Spleen (tissue), 11 donors: Measurements from ENCODE around the gene POLR2B. TPM values are rescaled to one million over a fixed set of nuclear protein-coding genes. Genes with fewer than 3 reads are reported as not detected.

ENCODE experiments used
- DNase-seq: peaks from one replicate; pipeline ENCODE4 v3.0.0-alpha.2; 2020
- H3K27ac ChIP-seq, 8 donors: fragments of 200-600 bp; sonication (generic) in 7 of 8; 1 replicate in 4 of 8; 2 replicates in 4 of 8; pipeline versions ENCODE4 v1.5.0 to v1.8.0; 2016 to 2021; ENCODE audit warnings: inconsistent platforms in 4 of 8, mild to moderate bottlenecking in 4 of 8, moderate library complexity in 1 of 8
- H3K27me3 ChIP-seq, 7 donors: fragments of 200-600 bp; sonication (generic) in 6 of 7; replicated peaks in 1 of 7; 1 replicate in 4 of 7; 2 replicates in 3 of 7; pipeline versions ENCODE4 v1.5.0 to v1.8.0; 2016 to 2021; ENCODE audit warnings: inconsistent platforms in 3 of 7, mild to moderate bottlenecking in 1 of 7
- H3K36me3 ChIP-seq, 6 donors: fragments of 200-600 bp; sonication (generic) in 5 of 6; 1 replicate in 4 of 6; 2 replicates in 2 of 6; pipeline versions ENCODE4 v1.5.0 to v1.8.0; 2016 to 2021; ENCODE audit warnings: inconsistent platforms in 2 of 6
- H3K4me1 ChIP-seq, 6 donors: fragments of 200-600 bp; sonication (generic) in 5 of 6; 1 replicate in 3 of 6; 2 replicates in 3 of 6; pipeline versions ENCODE4 v1.5.0 to v1.8.0; 2016 to 2021; ENCODE audit warnings: inconsistent platforms in 3 of 6
- H3K4me3 ChIP-seq, 8 donors: fragments of 200-600 bp; sonication (generic) in 7 of 8; 1 replicate in 4 of 8; 2 replicates in 4 of 8; pipeline versions ENCODE4 v1.5.0 to v1.8.0; 2016 to 2021; ENCODE audit warnings: inconsistent platforms in 4 of 8, mild to moderate bottlenecking in 4 of 8, moderate library complexity in 2 of 8
- H3K9me3 ChIP-seq, 8 donors: fragments of 200-600 bp; sonication (generic) in 7 of 8; 1 replicate in 4 of 8; 2 replicates in 4 of 8; pipeline versions ENCODE4 v1.5.0 to v1.8.0; 2016 to 2021; ENCODE audit warnings: inconsistent platforms in 4 of 8
- POLR2A ChIP-seq, 3 donors: fragments of 450-650 bp; IDR thresholded peaks; one replicate each; pipeline ENCODE4 v1.5.1; 2017; ENCODE audit warnings: antibody characterized with exemption in 3 of 3, mild to moderate bottlenecking in 1 of 3
- POLR2AphosphoS5 ChIP-seq, 3 donors: sonication (generic); formaldehyde crosslinking; IDR thresholded peaks; one replicate each; pipeline ENCODE4 v1.5.1; 2017; ENCODE audit warnings: antibody characterized with exemption in 3 of 3
- WGBS, 5 donors: extraction: QIAGEN DNeasy Blood & Tissue Kit in 3 of 5; methylation state at CpG; one replicate each; pipeline versions ENCODE4 v1.1.5 to v1.1.7; 2013 to 2018; 5-methylcytosine and 5-hydroxymethylcytosine counted together
- intact Hi-C: fragments of 100-400 bp; cut with DNase I; formaldehyde crosslinking; loops from one replicate; pipeline ENCODE4 v1.15.0; 2023; ENCODE audit warnings: low total_unique reads
- polyA plus RNA-seq, 3 donors: library from polyadenylated mRNA; stranded (reverse); fragments of 200-250 nt; gene quantifications; one replicate each; pipeline ENCODE4 v1.2.1, GENCODE V29; 2013
- total RNA-seq, 7 donors: library from RNA; depleted of rRNA in 3 of 7; stranded (reverse); fragments of >200 nt in 3 of 7; fragmentation: NEBNext Ultra II Directional in 4 of 7; extraction: Animal tissue kit (Norgen Biotek cat#: 25700) in 4 of 7; gene quantifications; one replicate each; pipeline versions ENCODE4 v1.1.0 to v1.2.1, GENCODE V29; 2016 to 2021
- TF ChIP-seq, protein P1 (sequence below), 11 experiments: fragments of 200-600 bp in 7 of 11; fragments of 450-650 bp in 4 of 11; sonication (generic) in 4 of 11; IDR thresholded peaks in 8 of 11; conservative IDR thresholded peaks in 3 of 11; 1 replicate in 7 of 11; 2 replicates in 4 of 11; pipeline versions ENCODE4 v1.4.0 to v1.8.0; 2016 to 2021; ENCODE audit warnings: antibody characterized with exemption in 11 of 11, inconsistent platforms in 4 of 11, mild to moderate bottlenecking in 1 of 11
- donor health status: healthy with polysubstance abuse.
- donor health status: DM: no; HTN: no; CAD: no; lungs with moderate emphysema.
- donor health status: DM: no; HTN: no; CAD: no.
- donor health status: Bipolar disorder and iron deficiency.
- donor health status: healthy.
- donor health status: DM: no; HTN: no; CAD: no.
- donor health status: DM: yes; HTN: yes; CAD: no.

The POLR2B gene
- total and polyA plus RNA-seq, 10 donors, result 27.4 to 119 (median 94.4) TPM

DNA sequence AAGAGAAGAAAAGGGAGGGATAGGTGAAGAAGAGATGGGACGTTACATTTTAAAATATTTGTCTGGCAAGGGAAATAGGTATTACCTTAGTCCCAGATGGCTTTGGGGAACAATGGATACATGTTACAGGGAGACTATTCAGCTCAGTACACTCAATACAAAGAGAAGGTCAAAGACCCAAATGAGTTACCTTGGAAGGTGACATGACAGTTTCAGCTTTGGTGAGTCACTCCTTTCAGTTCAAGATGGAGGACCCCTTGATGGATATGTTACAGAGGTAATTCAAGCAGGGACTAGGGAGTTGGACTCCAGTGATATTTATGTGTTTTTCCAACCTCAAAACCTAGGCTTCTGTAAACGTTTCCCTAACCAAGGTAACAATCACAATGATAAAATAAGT lies 6.3 kb upstream of the POLR2B start:
- WGBS, 5 donors, result 88 to 97% (median 93%) methylated on average over 2 of the region's 2 CpGs
- H3K27ac ChIP-seq, result no peak overlapping the region
- TF ChIP-seq POLR2A (IDR thresholded peaks at IDR 0.05) (no peak), POLR2AphosphoS5 (IDR thresholded peaks at IDR 0.05) (no peak)
- TF ChIP-seq, protein P1, sequence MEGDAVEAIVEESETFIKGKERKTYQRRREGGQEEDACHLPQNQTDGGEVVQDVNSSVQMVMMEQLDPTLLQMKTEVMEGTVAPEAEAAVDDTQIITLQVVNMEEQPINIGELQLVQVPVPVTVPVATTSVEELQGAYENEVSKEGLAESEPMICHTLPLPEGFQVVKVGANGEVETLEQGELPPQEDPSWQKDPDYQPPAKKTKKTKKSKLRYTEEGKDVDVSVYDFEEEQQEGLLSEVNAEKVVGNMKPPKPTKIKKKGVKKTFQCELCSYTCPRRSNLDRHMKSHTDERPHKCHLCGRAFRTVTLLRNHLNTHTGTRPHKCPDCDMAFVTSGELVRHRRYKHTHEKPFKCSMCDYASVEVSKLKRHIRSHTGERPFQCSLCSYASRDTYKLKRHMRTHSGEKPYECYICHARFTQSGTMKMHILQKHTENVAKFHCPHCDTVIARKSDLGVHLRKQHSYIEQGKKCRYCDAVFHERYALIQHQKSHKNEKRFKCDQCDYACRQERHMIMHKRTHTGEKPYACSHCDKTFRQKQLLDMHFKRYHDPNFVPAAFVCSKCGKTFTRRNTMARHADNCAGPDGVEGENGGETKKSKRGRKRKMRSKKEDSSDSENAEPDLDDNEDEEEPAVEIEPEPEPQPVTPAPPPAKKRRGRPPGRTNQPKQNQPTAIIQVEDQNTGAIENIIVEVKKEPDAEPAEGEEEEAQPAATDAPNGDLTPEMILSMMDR (IDR thresholded peaks at IDR 0.05 in 8 of 11, conservative IDR thresholded peaks at IDR 0.05 in 3 of 11), result no peak
- DNase-seq, result no peak
- no peak overlapping the region for H3K4me3 ChIP-seq
- H3K4me1 ChIP-seq, result peaks cover 13 to 40% (median 29%) of the 10 kb centered on the region in 6 donors
- H3K36me3 ChIP-seq, result peaks cover 0 to 74% (median 60%) of the 10 kb centered on the region in 6 donors
- peaks cover 0 to 16% (median 9%) of the 10 kb centered on the region in 8 donors for H3K9me3 ChIP-seq
- intact Hi-C loops, result no loop called here
- no peaks in the 10 kb centered on the region for H3K27me3 ChIP-seq

DNA sequence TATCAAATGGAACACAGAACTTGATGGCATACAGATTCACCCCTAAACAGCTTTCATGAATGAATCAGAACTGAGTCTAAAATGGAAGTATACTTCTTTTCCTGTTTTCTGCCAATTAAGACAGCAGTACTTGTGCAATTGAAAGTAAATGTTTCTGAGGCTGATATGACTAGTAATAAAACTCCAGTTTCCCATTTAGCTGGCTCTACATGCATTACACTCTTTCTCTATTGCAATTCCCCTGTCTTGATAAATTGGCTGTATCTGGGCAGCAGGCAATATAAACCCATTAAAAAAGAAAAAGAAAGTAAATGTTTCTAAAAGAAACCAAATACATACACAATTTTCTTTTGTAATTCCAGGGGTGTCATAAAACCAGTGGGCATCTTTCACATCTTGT lies 5.9 kb upstream of the POLR2B start:
- no peak for DNase-seq
- peaks cover 13 to 40% (median 29%) of the 10 kb centered on the region in 6 donors for H3K4me1 ChIP-seq
- no peaks in the 10 kb centered on the region for H3K27me3 ChIP-seq
- intact Hi-C loops, result no loop called here
- H3K4me3 ChIP-seq, result no peak overlapping the region
- peaks cover 0 to 70% (median 57%) of the 10 kb centered on the region in 6 donors for H3K36me3 ChIP-seq
- peaks cover 0 to 16% (median 9%) of the 10 kb centered on the region in 8 donors for H3K9me3 ChIP-seq
- TF ChIP-seq POLR2A (IDR thresholded peaks at IDR 0.05) (no peak), POLR2AphosphoS5 (IDR thresholded peaks at IDR 0.05) (no peak)
- TF ChIP-seq, protein P1 (IDR thresholded peaks at IDR 0.05 in 8 of 11, conservative IDR thresholded peaks at IDR 0.05 in 3 of 11), result no peak
- H3K27ac ChIP-seq, result no peak overlapping the region

DNA sequence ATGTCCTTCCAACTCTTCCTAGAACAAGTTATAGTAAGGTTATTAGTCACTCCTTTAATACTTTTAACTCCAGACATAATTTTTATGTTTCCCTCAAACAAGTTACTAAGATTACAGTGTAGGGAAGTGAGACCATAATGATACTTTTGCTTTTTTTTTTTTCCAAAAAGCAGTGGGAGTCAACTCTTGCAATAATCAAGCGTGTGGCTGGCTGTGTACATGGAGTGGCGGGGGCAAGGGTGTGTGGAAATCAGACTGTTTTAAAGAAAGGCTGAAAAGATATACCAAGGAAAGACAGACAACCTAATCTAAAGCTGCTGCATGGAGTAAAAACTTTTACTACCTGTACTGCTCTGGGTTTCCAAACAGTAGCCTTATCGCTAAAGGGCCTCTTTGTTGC lies 5.4 kb upstream of the POLR2B start:
- no peak overlapping the region for H3K4me3 ChIP-seq
- no peak overlapping the region for H3K27ac ChIP-seq
- WGBS, 5 donors, result 96 to 99% (median 98%) methylated on average over 3 of the region's 3 CpGs
- no peaks in the 10 kb centered on the region for H3K27me3 ChIP-seq
- TF ChIP-seq, protein P1 (IDR thresholded peaks at IDR 0.05 in 8 of 11, conservative IDR thresholded peaks at IDR 0.05 in 3 of 11), result no peak
- TF ChIP-seq POLR2AphosphoS5 (IDR thresholded peaks at IDR 0.05) (no peak), POLR2A (IDR thresholded peaks at IDR 0.05) (no peak)
- H3K36me3 ChIP-seq, result peaks cover 0 to 65% (median 54%) of the 10 kb centered on the region in 6 donors
- H3K9me3 ChIP-seq, result peaks cover 0 to 16% (median 9%) of the 10 kb centered on the region in 8 donors
- intact Hi-C loops, result no loop called here
- DNase-seq, result no peak
- peaks cover 13 to 44% (median 29%) of the 10 kb centered on the region in 6 donors for H3K4me1 ChIP-seq

DNA sequence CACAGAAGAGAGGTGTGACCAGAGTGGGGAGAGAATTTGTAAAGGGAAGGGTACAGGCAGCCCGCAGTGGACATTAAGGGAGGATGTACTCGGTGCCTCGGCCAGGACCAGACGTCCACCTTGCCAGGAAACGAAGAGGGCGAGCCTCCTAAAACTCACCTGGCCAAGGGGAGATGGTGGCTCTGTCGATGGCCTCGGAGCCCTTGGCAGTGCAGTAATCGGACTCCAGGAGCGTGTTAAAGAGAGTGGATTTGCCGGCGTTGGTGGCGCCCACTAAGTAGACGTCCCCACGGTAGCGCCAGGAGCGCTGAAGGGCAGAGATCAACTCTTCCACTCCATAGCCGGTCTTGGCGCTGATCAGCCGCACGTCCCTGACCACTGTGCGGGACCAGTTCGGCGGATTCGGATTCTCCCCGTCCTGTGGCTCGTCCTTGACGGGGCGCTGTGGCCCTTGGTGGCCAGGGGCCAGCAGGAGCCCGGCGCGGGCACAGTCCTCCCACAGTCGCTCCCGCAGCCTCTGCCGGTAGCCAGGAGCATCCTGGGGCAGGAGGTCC lies 2.3 kb upstream of the POLR2B start:
- no peak for TF ChIP-seq POLR2AphosphoS5 (IDR thresholded peaks at IDR 0.05)
- TF ChIP-seq, protein P1 (IDR thresholded peaks at IDR 0.05 in 8 of 11, conservative IDR thresholded peaks at IDR 0.05 in 3 of 11), result no peak
- TF ChIP-seq POLR2A (IDR thresholded peaks at IDR 0.05), result no peak
- H3K9me3 ChIP-seq, result peaks cover 0 to 16% (median 9%) of the 10 kb centered on the region in 8 donors
- H3K27me3 ChIP-seq, result no peaks in the 10 kb centered on the region
- intact Hi-C loops, result loop anchor here (5.0 kb wide), 1 partner anchor 69 kb away; the partner anchor contains the start of gene REST
- DNase-seq, result no peak
- peaks cover 32 to 67% (median 49%) of the 10 kb centered on the region in 6 donors for H3K4me1 ChIP-seq
- 2 to 4% (median 3%) methylated on average over 16 to 35 of the region's 35 CpGs for WGBS, 5 donors
- H3K36me3 ChIP-seq, result peaks cover 0 to 42% (median 27%) of the 10 kb centered on the region in 6 donors
- H3K27ac ChIP-seq, result peak overlapping the region in 6 of 8 donors; percentile 91 to 95 (median 94)
- H3K4me3 ChIP-seq, result peak overlapping the region; percentile 85 to 99 (median 98)
